Mesenchymal stem cell (in vitro differentiated cells and primary cell): ENCODE measurements around the gene RINL.
A peak's percentile ranks its signal among the peaks of the same experiment; 100 is the strongest.

ENCODE experiments used
- DNase-seq: peaks from one replicate; pipeline ENCODE4 v3.0.0-alpha.2; 2013
- H2AFZ ChIP-seq: one replicate; pipeline ENCODE4 v1.6.1; 2013; ENCODE audit warnings: low read depth, mild to moderate bottlenecking, control low read depth, inconsistent platforms, low read length, moderate library complexity
- H2AK5ac ChIP-seq: 2 replicates; pipeline ENCODE4 v1.6.1; 2013; ENCODE audit warnings: low read length, moderate library complexity, mild to moderate bottlenecking, inconsistent platforms; ENCODE audit not compliant: severe bottlenecking
- H2BK120ac ChIP-seq: one replicate; pipeline ENCODE4 v1.6.1; 2013; ENCODE audit warnings: low read depth, mild to moderate bottlenecking, inconsistent platforms, low read length, moderate library complexity
- H2BK12ac ChIP-seq, 2 experiments: one replicate each; pipeline ENCODE4 v1.6.1; 2013; ENCODE audit warnings: inconsistent platforms in 2 of 2, low read length in 2 of 2, mild to moderate bottlenecking in 2 of 2, moderate library complexity in 2 of 2, control low read depth in 1 of 2
- H2BK15ac ChIP-seq: one replicate; pipeline ENCODE4 v1.6.1; 2013; ENCODE audit warnings: mild to moderate bottlenecking, low read depth, inconsistent platforms; ENCODE audit not compliant: poor library complexity, severe bottlenecking
- H2BK5ac ChIP-seq: 2 replicates; pipeline ENCODE4 v1.6.1; 2013; ENCODE audit warnings: low read depth, mild to moderate bottlenecking, low read length, control low read depth, inconsistent platforms; ENCODE audit not compliant: poor library complexity, severe bottlenecking
- H3K14ac ChIP-seq, 2 experiments: one replicate each; pipeline ENCODE4 v1.6.1; 2013; ENCODE audit warnings: inconsistent platforms in 2 of 2, low read length in 2 of 2, control low read depth in 1 of 2, mild to moderate bottlenecking in 1 of 2, moderate library complexity in 1 of 2
- H3K18ac ChIP-seq, 2 experiments: one replicate each; pipeline ENCODE4 v1.6.1; 2013; ENCODE audit warnings: inconsistent platforms in 2 of 2, low read length in 2 of 2, control low read depth in 1 of 2, low read depth in 1 of 2, mild to moderate bottlenecking in 1 of 2
- H3K23ac ChIP-seq, 2 experiments: one replicate each; pipeline ENCODE4 v1.6.1; 2013; ENCODE audit warnings: inconsistent platforms in 2 of 2, low read length in 2 of 2, mild to moderate bottlenecking in 2 of 2, moderate library complexity in 2 of 2, control low read depth in 1 of 2
- H3K27ac ChIP-seq: 2 replicates; pipeline ENCODE4 v1.5.1; 2013; ENCODE audit warnings: mild to moderate bottlenecking, moderate library complexity, low read length, control low read depth, inconsistent platforms; ENCODE audit not compliant: poor library complexity, severe bottlenecking
- H3K27me3 ChIP-seq, 2 experiments: 2 replicates each; pipeline versions ENCODE4 v1.6.1 to v1.7.0; 2013; ENCODE audit warnings: low read length in 2 of 2, mild to moderate bottlenecking in 2 of 2, moderate library complexity in 2 of 2, control low read depth in 1 of 2, inconsistent platforms in 1 of 2; ENCODE audit not compliant: control insufficient read depth in 1 of 2, insufficient read depth in 1 of 2
- H3K36me3 ChIP-seq, 2 experiments: 2 replicates each; pipeline versions ENCODE4 v1.6.1 to v1.7.0; 2013; ENCODE audit warnings: low read length in 2 of 2, control low read depth in 1 of 2, inconsistent platforms in 1 of 2, low read depth in 1 of 2, mild to moderate bottlenecking in 1 of 2; ENCODE audit not compliant: insufficient read depth in 2 of 2, control insufficient read depth in 1 of 2
- H3K4ac ChIP-seq, 2 experiments: one replicate each; pipeline ENCODE4 v1.6.1; 2013; ENCODE audit warnings: inconsistent platforms in 2 of 2, low read length in 2 of 2, mild to moderate bottlenecking in 2 of 2, moderate library complexity in 2 of 2, control low read depth in 1 of 2, low read depth in 1 of 2
- H3K4me1 ChIP-seq: 2 replicates; pipeline ENCODE4 v1.6.1; 2013; ENCODE audit warnings: low read depth, low read length, control low read depth; ENCODE audit not compliant: control insufficient read depth, insufficient read depth
- H3K4me2 ChIP-seq: 2 replicates; pipeline ENCODE4 v1.6.1; 2013; ENCODE audit warnings: low read length, mild to moderate bottlenecking, inconsistent platforms; ENCODE audit not compliant: poor library complexity, severe bottlenecking
- H3K4me3 ChIP-seq, 2 experiments: 2 replicates each; pipeline versions ENCODE4 v1.5.1 to v1.7.0; 2013; ENCODE audit warnings: low read length in 2 of 2, mild to moderate bottlenecking in 2 of 2, control low read depth in 1 of 2, low read depth in 1 of 2; ENCODE audit not compliant: insufficient read depth in 1 of 2
- H3K79me1 ChIP-seq: replicated peaks from 2 replicates; pipeline ENCODE4 v1.6.1; 2013; ENCODE audit warnings: mild to moderate bottlenecking, control low read depth, low read length, inconsistent platforms; ENCODE audit not compliant: poor library complexity, severe bottlenecking
- H3K9ac ChIP-seq: 2 replicates; pipeline ENCODE4 v1.7.0; 2013; ENCODE audit warnings: mild to moderate bottlenecking, low read length, moderate library complexity
- H3K9me3 ChIP-seq: 2 replicates; pipeline ENCODE4 v1.7.0; 2013; ENCODE audit warnings: mild to moderate bottlenecking, low read length; ENCODE audit not compliant: control insufficient read depth
- H4K8ac ChIP-seq: one replicate; pipeline ENCODE4 v1.6.1; 2013; ENCODE audit warnings: inconsistent platforms, mild to moderate bottlenecking, low read length, moderate library complexity
- H4K91ac ChIP-seq: one replicate; pipeline ENCODE4 v1.6.1; 2013; ENCODE audit warnings: mild to moderate bottlenecking, low read length, inconsistent platforms
- WGBS: methylation state at CpG from one replicate; pipeline ENCODE4 v1.1.7; 2013; ENCODE audit warnings: mixed read lengths; 5-methylcytosine and 5-hydroxymethylcytosine counted together

RINL gene

GRCh38 chr19:38837656-38838121 is 40.4 kb downstream of the RINL start:
- no peak for DNase-seq
- Histone ChIP-seq H3K23ac (no peak overlapping the region), H3K36me3 (peaks cover 73 to 77% of the 10 kb centered on the region in 2 experiments), H3K18ac (no peak overlapping the region), H3K4me2 (no peak overlapping the region), H3K4ac (no peak overlapping the region), H3K9ac (peak overlapping the region; percentile 8), H2BK120ac (no peak overlapping the region), H3K4me3 (no peak overlapping the region), H2AK5ac (no peak overlapping the region), H3K9me3 (no peaks in the 10 kb centered on the region), H2AFZ (no peak overlapping the region), H4K91ac (no peak overlapping the region), H4K8ac (no peak overlapping the region), H2BK15ac (no peak overlapping the region), H3K4me1 (peaks cover 11% of the 10 kb centered on the region), H3K14ac (no peak overlapping the region), H2BK5ac (no peak overlapping the region), H2BK12ac (no peak overlapping the region), H3K27me3 (no peaks in the 10 kb centered on the region), H3K79me1 (peaks cover 13% of the 10 kb centered on the region), H3K27ac (peak overlapping the region; percentile 9)
- 93% methylated on average over 7 of the region's 7 CpGs for WGBS

GRCh38 chr19:38836983-38837626 is 41.0 kb downstream of the RINL start:
- Histone ChIP-seq H3K18ac (no peak overlapping the region), H3K4ac (no peak overlapping the region), H3K27ac (peak overlapping the region; percentile 17), H4K8ac (peak overlapping the region; percentile 7), H2BK120ac (no peak overlapping the region), H3K14ac (no peak overlapping the region), H3K4me1 (peaks cover 15% of the 10 kb centered on the region), H2AK5ac (no peak overlapping the region), H3K23ac (no peak overlapping the region), H3K9ac (no peak overlapping the region), H3K36me3 (peaks cover 67 to 71% of the 10 kb centered on the region in 2 experiments), H3K27me3 (no peaks in the 10 kb centered on the region), H3K79me1 (peaks cover 13% of the 10 kb centered on the region), H3K9me3 (no peaks in the 10 kb centered on the region), H3K4me3 (no peak overlapping the region), H2BK12ac (no peak overlapping the region), H4K91ac (no peak overlapping the region), H2BK15ac (no peak overlapping the region), H2AFZ (no peak overlapping the region), H3K4me2 (no peak overlapping the region), H2BK5ac (no peak overlapping the region)
- no peak for DNase-seq
- WGBS: 98% methylated on average over 6 of the region's 6 CpGs

- H3K4me2 ChIP-seq: no peak overlapping the region
- no peak overlapping the region for H2AFZ ChIP-seq
- no peak overlapping the region for H3K18ac ChIP-seq
- H2BK12ac ChIP-seq: no peak overlapping the region
- peaks cover 13% of the 10 kb centered on the region for H3K4me1 ChIP-seq
- no peak overlapping the region for H2BK120ac ChIP-seq
- H3K27me3 ChIP-seq: no peaks in the 10 kb centered on the region
- H2AK5ac ChIP-seq: no peak overlapping the region
- H3K9me3 ChIP-seq: no peaks in the 10 kb centered on the region
- peaks cover 60 to 64% of the 10 kb centered on the region in 2 experiments for H3K36me3 ChIP-seq
- H3K23ac ChIP-seq: no peak overlapping the region
- H3K4ac ChIP-seq: no peak overlapping the region
- H3K9ac ChIP-seq: no peak overlapping the region
- H3K79me1 ChIP-seq: peaks cover 13% of the 10 kb centered on the region
- no peak overlapping the region for H3K14ac ChIP-seq
- H3K27ac ChIP-seq: peak overlapping the region; percentile 17
- no peak overlapping the region for H4K91ac ChIP-seq
- WGBS: 91% methylated on average over 7 of the region's 8 CpGs
- H2BK5ac ChIP-seq: no peak overlapping the region
- no peak overlapping the region for H2BK15ac ChIP-seq
- H3K4me3 ChIP-seq: no peak overlapping the region
- no peak for DNase-seq
- no peak overlapping the region for H4K8ac ChIP-seq
These were observed 41.7 kb downstream of the RINL start for GRCh38 chr19:38836159-38836982.

GRCh38 chr19:38834590-38834989 is 43.5 kb downstream of the RINL start:
- no peak overlapping the region for H3K18ac ChIP-seq
- no peak overlapping the region for H2BK15ac ChIP-seq
- H3K27ac ChIP-seq: no peak overlapping the region
- no peak overlapping the region for H2BK5ac ChIP-seq
- H3K36me3 ChIP-seq: peaks cover 43 to 50% of the 10 kb centered on the region in 2 experiments
- H2BK120ac ChIP-seq: no peak overlapping the region
- no peak overlapping the region for H3K4ac ChIP-seq
- H2AFZ ChIP-seq: no peak overlapping the region
- no peak overlapping the region for H4K91ac ChIP-seq
- H2AK5ac ChIP-seq: no peak overlapping the region
- DNase-seq: no peak
- H3K4me3 ChIP-seq: no peak overlapping the region
- no peaks in the 10 kb centered on the region for H3K9me3 ChIP-seq
- no peak overlapping the region for H3K9ac ChIP-seq
- no peak overlapping the region for H3K23ac ChIP-seq
- H4K8ac ChIP-seq: no peak overlapping the region
- 97% methylated on average over 6 of the region's 6 CpGs for WGBS
- H3K27me3 ChIP-seq: no peaks in the 10 kb centered on the region
- no peak overlapping the region for H3K4me2 ChIP-seq
- no peak overlapping the region for H3K14ac ChIP-seq
- peaks cover 11% of the 10 kb centered on the region for H3K79me1 ChIP-seq
- peaks cover 20% of the 10 kb centered on the region for H3K4me1 ChIP-seq
- no peak overlapping the region for H2BK12ac ChIP-seq
